ENCODE data around the gene WNT11. TPM values are rescaled to one million over a fixed set of nuclear protein-coding genes. Genes with fewer than 3 reads are reported as not detected.

The WNT11 gene
- total RNA-seq, 1 donor from 2014 or later: 1.5 TPM

GRCh38 chr11:76155500-76156227 is 50.6 kb downstream of the WNT11 start:
- no peaks in the 10 kb centered on the region for H3K9me3 Mint-ChIP-seq (ENCODE audit: low read depth)
- H3K4me3 Mint-ChIP-seq (ENCODE audit: low read depth): no peak overlapping the region
- no peak overlapping the region for H3K27ac Mint-ChIP-seq
- no peak for DNase-seq (ENCODE audit: low spot score, unreplicated experiment)
- peaks cover 11% of the 10 kb centered on the region for H3K4me1 Mint-ChIP-seq (ENCODE audit: low read depth)
- TF ChIP-seq CTCF (IDR thresholded peaks at IDR 0.05; ENCODE audit: unreplicated experiment): no peak
- no peaks in the 10 kb centered on the region for H3K36me3 Mint-ChIP-seq (ENCODE audit: insufficient read depth)
- peaks cover 51% of the 10 kb centered on the region for H3K27me3 Mint-ChIP-seq

- H3K4me3 Mint-ChIP-seq (ENCODE audit: low read depth): no peak overlapping the region
- peaks cover 11% of the 10 kb centered on the region for H3K4me1 Mint-ChIP-seq (ENCODE audit: low read depth)
- DNase-seq (ENCODE audit: low spot score, unreplicated experiment): no peak
- H3K27me3 Mint-ChIP-seq: peaks cover 48% of the 10 kb centered on the region
- H3K9me3 Mint-ChIP-seq (ENCODE audit: low read depth): no peaks in the 10 kb centered on the region
- no peak for TF ChIP-seq CTCF (IDR thresholded peaks at IDR 0.05; ENCODE audit: unreplicated experiment)
- no peak overlapping the region for H3K27ac Mint-ChIP-seq
- no peaks in the 10 kb centered on the region for H3K36me3 Mint-ChIP-seq (ENCODE audit: insufficient read depth)
Observed at GRCh38 chr11:76153571-76153923, 52.8 kb downstream of the WNT11 start.

GRCh38 chr11:76152741-76153570 is 53.3 kb downstream of the WNT11 start:
- peaks cover 11% of the 10 kb centered on the region for H3K4me1 Mint-ChIP-seq (ENCODE audit: low read depth)
- no peaks in the 10 kb centered on the region for H3K9me3 Mint-ChIP-seq (ENCODE audit: low read depth)
- no peak for DNase-seq (ENCODE audit: low spot score, unreplicated experiment)
- peak overlapping the region; percentile 56 for H3K4me3 Mint-ChIP-seq (ENCODE audit: low read depth)
- peaks cover 48% of the 10 kb centered on the region for H3K27me3 Mint-ChIP-seq
- H3K36me3 Mint-ChIP-seq (ENCODE audit: insufficient read depth): no peaks in the 10 kb centered on the region
- no peak overlapping the region for H3K27ac Mint-ChIP-seq
- TF ChIP-seq CTCF (IDR thresholded peaks at IDR 0.05; ENCODE audit: unreplicated experiment): no peak

GRCh38 chr11:76152086-76152681 is 54.1 kb downstream of the WNT11 start:
- DNase-seq (ENCODE audit: low spot score, unreplicated experiment): peak; percentile 70
- Mint-ChIP-seq H3K27ac (peak overlapping the region; percentile 62), H3K36me3 (ENCODE audit: insufficient read depth) (no peaks in the 10 kb centered on the region), H3K4me3 (ENCODE audit: low read depth) (peak overlapping the region; percentile 56), H3K9me3 (ENCODE audit: low read depth) (no peaks in the 10 kb centered on the region), H3K27me3 (peaks cover 48% of the 10 kb centered on the region), H3K4me1 (ENCODE audit: low read depth) (peaks cover 11% of the 10 kb centered on the region)
- TF ChIP-seq CTCF (IDR thresholded peaks at IDR 0.05; ENCODE audit: unreplicated experiment): peak; percentile 94

- peak overlapping the region; percentile 62 for H3K27ac Mint-ChIP-seq
- H3K9me3 Mint-ChIP-seq (ENCODE audit: low read depth): no peaks in the 10 kb centered on the region
- no peaks in the 10 kb centered on the region for H3K36me3 Mint-ChIP-seq (ENCODE audit: insufficient read depth)
- no peak for TF ChIP-seq CTCF (IDR thresholded peaks at IDR 0.05; ENCODE audit: unreplicated experiment)
- peaks cover 46% of the 10 kb centered on the region for H3K27me3 Mint-ChIP-seq
- peaks cover 11% of the 10 kb centered on the region for H3K4me1 Mint-ChIP-seq (ENCODE audit: low read depth)
- peak overlapping the region; percentile 24 for H3K4me3 Mint-ChIP-seq (ENCODE audit: low read depth)
- DNase-seq (ENCODE audit: low spot score, unreplicated experiment): no peak
Observed at GRCh38 chr11:76151556-76152085, 54.7 kb downstream of the WNT11 start.

All from progenitor cell of endocrine pancreas (in vitro differentiated cells).